Stimulated activated CD8-positive, alpha-beta memory T cell treated with anti-CD3 and anti-CD28 coated beads, Interleukin-4, amount 100 ng/mL, for 24 hours (primary cell): ENCODE results near the gene TIMM23.
"Not testable (repeated sequence)": the region's sequence is repeated elsewhere in the genome, so short reads cannot be mapped to it uniquely, and the experiment has no call there.

ENCODE experiments used
- DNase-seq: peaks from one replicate; pipeline ENCODE4 v3.0.0-alpha.2; 2020; ENCODE audit warnings: low read depth

The TIMM23 gene

GRCh38 chr10:46022978-46023702 lies 50.9 kb downstream of the TIMM23 start:
- DNase-seq = peak; percentile 77

GRCh38 chr10:46024948-46025347 lies 52.7 kb downstream of the TIMM23 start:
- DNase-seq = no peak

GRCh38 chr10:46025406-46025805 lies 53.1 kb downstream of the TIMM23 start:
- no peak for DNase-seq

- DNase-seq = no peak
These were observed 53.8 kb downstream of the TIMM23 start for GRCh38 chr10:46026106-46026505.

GRCh38 chr10:46028584-46029460 lies 56.5 kb downstream of the TIMM23 start:
- DNase-seq = no peak

- no peak for DNase-seq
These were observed 57.3 kb downstream of the TIMM23 start for GRCh38 chr10:46029461-46030030.

GRCh38 chr10:46030091-46030937 lies 58.0 kb downstream of the TIMM23 start, which contains the start of gene NCOA4:
NCOA4 (minus strand) TSS chr10:46030623; CDS start chr10:46016680, 13,943 bp downstream.
- peak; percentile 93 for DNase-seq

- no peak for DNase-seq
These were observed 59.6 kb downstream of the TIMM23 start for GRCh38 chr10:46031648-46032532.

GRCh38 chr10:46033602-46034011 lies 61.3 kb downstream of the TIMM23 start:
- no peak for DNase-seq

- DNase-seq = no peak
These were observed 63.9 kb downstream of the TIMM23 start for GRCh38 chr10:46035923-46036849.

GRCh38 chr10:46037107-46037825 lies 65.0 kb downstream of the TIMM23 start:
- no peak for DNase-seq

GRCh38 chr10:46040004-46040403 lies 67.7 kb downstream of the TIMM23 start:
- DNase-seq = no peak

GRCh38 chr10:46042527-46042926 lies 70.2 kb downstream of the TIMM23 start:
- no peak for DNase-seq

GRCh38 chr10:46046261-46046660 lies 74.0 kb downstream of the TIMM23 start, which contains the start of gene MSMB:
MSMB (minus strand) TSS chr10:46046269; CDS start chr10:46046237, 32 bp downstream.
- DNase-seq = no peak

- DNase-seq = no peak
These were observed 75.9 kb downstream of the TIMM23 start for GRCh38 chr10:46048152-46048551.

- DNase-seq = not testable (repeated sequence)
These were observed 77.2 kb downstream of the TIMM23 start for GRCh38 chr10:46049497-46049831.

GRCh38 chr10:46050941-46051623 lies 78.8 kb downstream of the TIMM23 start:
- DNase-seq = no peak

GRCh38 chr10:46052057-46052790 lies 79.9 kb downstream of the TIMM23 start:
- DNase-seq = no peak
